Testis (tissue), 2 donors: ENCODE results near the gene ZBTB11.

Source experiments
- POLR2A ChIP-seq: fragments of 450-650 bp; IDR thresholded peaks from one replicate; pipeline ENCODE4 v1.6.1; 2017; ENCODE audit warnings: antibody characterized with exemption, mild to moderate bottlenecking, moderate library complexity
- TF ChIP-seq, protein P1 (sequence below), 3 experiments: fragments of 450-650 bp in 2 of 3; fragments of 200-600 bp in 1 of 3; sonication (generic) in 1 of 3; IDR thresholded peaks; one replicate each; pipeline ENCODE4 v1.5.1; 2016 to 2019; ENCODE audit warnings: antibody characterized with exemption in 3 of 3, mild to moderate bottlenecking in 2 of 3, moderate library complexity in 1 of 3

DNA sequence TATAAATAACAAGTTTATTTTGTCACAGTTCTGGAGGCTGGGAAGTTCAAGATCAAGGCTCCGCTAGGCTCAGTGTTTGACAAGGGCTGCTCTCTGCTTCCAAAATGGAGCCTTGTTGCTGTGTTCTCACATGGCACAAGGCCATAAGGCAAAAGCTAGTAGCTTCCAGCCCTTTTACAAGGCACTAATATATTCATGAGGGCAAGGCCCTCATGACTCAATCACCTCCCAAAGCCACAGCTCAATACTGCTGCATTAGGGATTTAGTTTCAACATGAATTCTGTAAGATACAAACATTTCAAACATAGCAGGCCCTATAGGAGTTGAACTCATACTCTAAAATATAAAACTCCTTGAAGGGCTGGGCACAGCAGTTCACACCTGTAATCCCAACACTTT is 30.2 kb downstream of the ZBTB11 start:
- TF ChIP-seq, protein P1, sequence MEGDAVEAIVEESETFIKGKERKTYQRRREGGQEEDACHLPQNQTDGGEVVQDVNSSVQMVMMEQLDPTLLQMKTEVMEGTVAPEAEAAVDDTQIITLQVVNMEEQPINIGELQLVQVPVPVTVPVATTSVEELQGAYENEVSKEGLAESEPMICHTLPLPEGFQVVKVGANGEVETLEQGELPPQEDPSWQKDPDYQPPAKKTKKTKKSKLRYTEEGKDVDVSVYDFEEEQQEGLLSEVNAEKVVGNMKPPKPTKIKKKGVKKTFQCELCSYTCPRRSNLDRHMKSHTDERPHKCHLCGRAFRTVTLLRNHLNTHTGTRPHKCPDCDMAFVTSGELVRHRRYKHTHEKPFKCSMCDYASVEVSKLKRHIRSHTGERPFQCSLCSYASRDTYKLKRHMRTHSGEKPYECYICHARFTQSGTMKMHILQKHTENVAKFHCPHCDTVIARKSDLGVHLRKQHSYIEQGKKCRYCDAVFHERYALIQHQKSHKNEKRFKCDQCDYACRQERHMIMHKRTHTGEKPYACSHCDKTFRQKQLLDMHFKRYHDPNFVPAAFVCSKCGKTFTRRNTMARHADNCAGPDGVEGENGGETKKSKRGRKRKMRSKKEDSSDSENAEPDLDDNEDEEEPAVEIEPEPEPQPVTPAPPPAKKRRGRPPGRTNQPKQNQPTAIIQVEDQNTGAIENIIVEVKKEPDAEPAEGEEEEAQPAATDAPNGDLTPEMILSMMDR (IDR thresholded peaks at IDR 0.05), result no peak
- TF ChIP-seq POLR2A, result no peak
